ENCODE measurements around the gene GFY.

Gene GFY

GRCh38 chr19:49425178-49425577 is at the start of gene GFY:
Gene GFY, plus strand, starts transcription at chr19:49425388. Its CDS starts 1,043 bp downstream, at chr19:49426431.
- no peak for DNase-seq

- no peak for DNase-seq
Observed at GRCh38 chr19:49378512-49378911, 46.7 kb upstream of the GFY start.

GRCh38 chr19:49380391-49380790 is 44.8 kb upstream of the GFY start:
- DNase-seq, result no peak

GRCh38 chr19:49382639-49383038 is 42.5 kb upstream of the GFY start:
- DNase-seq, result no peak

- no peak for DNase-seq
Observed at GRCh38 chr19:49383599-49383998, 41.6 kb upstream of the GFY start.

GRCh38 chr19:49387936-49388372 is 37.2 kb upstream of the GFY start, which contains the start of gene KASH5:
Gene KASH5, plus strand, starts transcription at chr19:49388249. Its CDS starts 2,635 bp downstream, at chr19:49390884.
- DNase-seq, result peak; percentile 72

- DNase-seq, result no peak
Observed at GRCh38 chr19:49389406-49389805, 35.8 kb upstream of the GFY start.

- no peak for DNase-seq
Observed at GRCh38 chr19:49390131-49390928, 34.9 kb upstream of the GFY start.

GRCh38 chr19:49390929-49391359 is 34.2 kb upstream of the GFY start:
- no peak for DNase-seq

GRCh38 chr19:49391581-49392399 is 33.4 kb upstream of the GFY start:
- peak; percentile 61 to 79 for DNase-seq

GRCh38 chr19:49393881-49394280 is 31.3 kb upstream of the GFY start:
- DNase-seq, result no peak

GRCh38 chr19:49395581-49396407 is 29.4 kb upstream of the GFY start:
- no peak for DNase-seq

GRCh38 chr19:49396738-49397505 is 28.3 kb upstream of the GFY start:
- DNase-seq, result no peak

GRCh38 chr19:49398001-49398615 is 27.1 kb upstream of the GFY start:
- no peak for DNase-seq

- DNase-seq, result no peak
Observed at GRCh38 chr19:49398931-49399330, 26.3 kb upstream of the GFY start.

GRCh38 chr19:49400029-49400428 is 25.2 kb upstream of the GFY start:
- DNase-seq, result no peak

- no peak for DNase-seq
Observed at GRCh38 chr19:49403404-49404187, 21.6 kb upstream of the GFY start.

GRCh38 chr19:49407079-49407478 is 18.1 kb upstream of the GFY start:
- no peak for DNase-seq

- no peak for DNase-seq
Observed at GRCh38 chr19:49407482-49408015, 17.6 kb upstream of the GFY start.

- DNase-seq, result peak; percentile 34 to 69
Observed at GRCh38 chr19:49408816-49409440, 16.3 kb upstream of the GFY start.

All from inflammatory macrophage treated with lipopolysaccharide for 1 hour (primary cell).